GM18873 (cell line): ENCODE measurements around the gene PARD6G.

Experiments
- ATAC-seq: cut with Tn5 transposase; IDR thresholded peaks from one replicate; pipeline ENCODE4 v1.9.1; 2021; ENCODE audit warnings: mild to moderate bottlenecking, moderate library complexity, moderate number of reproducible peaks; ENCODE audit not compliant: unreplicated experiment, low FRiP score

The PARD6G gene

DNA sequence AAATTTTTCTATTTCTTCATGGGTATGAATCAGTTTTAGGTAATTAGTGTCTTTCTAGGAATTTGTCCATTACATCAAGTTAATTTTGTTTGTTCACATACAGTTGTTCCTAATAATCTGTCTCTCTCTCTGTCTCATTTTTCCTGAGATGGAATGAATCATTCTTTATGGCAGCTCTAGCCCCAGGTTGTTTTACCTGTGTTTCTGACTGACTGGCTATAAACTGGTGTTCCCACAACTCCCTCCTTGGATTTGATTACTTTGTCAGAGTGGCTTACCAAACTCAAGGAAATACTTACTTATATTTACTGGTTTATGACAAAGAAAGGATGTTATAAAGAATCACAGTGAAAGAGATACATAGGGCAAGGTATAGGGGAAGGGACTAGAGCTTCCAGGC is 123.2 kb downstream of the PARD6G start:
- ATAC-seq = no peak

DNA sequence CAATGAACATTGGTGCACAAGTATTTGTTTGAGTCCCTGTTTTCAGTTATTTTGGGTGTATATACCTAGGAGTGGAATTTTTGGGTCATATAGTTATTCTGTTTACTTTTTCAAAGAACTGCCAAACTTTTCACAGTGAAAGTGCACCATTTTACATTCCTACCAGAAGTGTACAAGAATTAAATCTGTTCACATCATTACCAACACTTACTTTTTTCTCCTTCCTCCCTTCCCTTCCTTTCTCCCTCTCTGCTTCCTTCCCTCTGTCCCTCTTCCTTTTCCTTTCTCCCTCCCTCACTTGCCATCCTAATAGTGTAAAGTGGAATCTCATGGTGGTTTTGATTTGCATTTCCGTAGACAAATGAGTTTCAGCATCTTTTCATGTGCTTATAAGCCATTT is 126.4 kb downstream of the PARD6G start:
- no peak for ATAC-seq

DNA sequence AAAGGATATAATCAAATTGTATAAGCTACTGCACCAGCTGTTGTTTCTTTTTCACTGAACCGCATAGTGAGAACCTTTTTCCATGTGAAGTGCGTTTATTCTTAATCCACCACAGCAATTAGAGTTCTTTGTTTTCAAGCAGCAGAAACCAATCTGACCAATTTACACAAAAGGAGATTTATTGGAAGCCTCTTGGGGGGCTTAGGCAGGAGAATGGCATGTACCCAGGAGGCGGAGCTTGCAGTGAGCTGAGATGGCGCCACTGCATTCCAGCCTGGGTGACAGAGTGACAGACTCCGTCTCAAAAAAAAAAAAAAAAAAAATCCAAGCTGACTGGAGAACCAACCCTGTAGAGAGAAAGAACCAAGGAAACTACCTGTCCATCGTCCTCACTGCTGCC is 128.2 kb downstream of the PARD6G start:
- no peak for ATAC-seq

DNA sequence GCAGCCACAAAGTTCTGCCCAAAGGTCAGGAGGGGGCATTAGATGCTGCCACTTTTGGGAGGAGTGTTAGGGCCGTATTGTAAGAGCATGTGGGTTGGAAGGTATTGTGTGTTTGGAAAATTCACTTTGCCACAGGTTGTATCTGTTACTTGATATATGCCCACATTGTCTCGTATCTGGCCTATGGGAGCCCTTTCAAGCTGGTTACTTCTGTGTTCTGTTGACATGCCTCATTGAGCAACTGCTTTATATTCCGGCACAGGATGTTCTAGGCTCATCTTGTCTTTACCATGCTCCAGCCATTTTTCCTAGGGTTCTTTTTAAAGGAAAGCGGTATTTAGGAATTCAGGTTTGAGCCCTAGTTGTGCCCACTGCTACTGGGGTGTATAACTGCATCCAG is 132.3 kb downstream of the PARD6G start:
- no peak for ATAC-seq

DNA sequence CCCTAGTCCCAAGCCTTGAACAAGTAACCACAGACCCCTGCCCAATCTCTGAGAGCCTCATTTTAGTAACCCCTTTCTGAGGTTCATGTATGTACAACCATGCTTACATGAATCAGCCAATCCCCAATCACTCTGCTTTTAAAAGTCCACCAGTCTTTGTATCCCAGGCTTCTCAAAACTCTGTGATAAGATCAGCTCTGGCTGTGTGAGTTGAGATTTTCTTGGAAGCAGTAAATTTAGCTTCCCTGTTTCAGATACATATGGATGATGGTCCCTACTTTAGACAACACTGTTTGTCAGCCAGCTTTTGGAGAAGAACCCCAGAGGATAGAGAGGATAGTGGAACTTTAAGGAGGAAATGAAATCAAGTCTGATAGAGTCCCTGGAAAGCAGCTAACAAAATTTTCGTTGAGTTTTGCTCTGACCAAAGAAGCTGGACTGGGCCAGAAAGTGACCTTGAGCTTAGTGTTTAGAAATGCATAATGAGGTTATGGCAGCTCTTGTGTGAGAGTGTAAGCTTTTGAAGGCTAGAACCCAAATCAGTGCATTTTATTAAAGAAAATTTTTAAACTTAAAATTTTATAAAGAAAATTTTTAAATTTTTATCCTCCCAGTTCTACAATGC is 134.6 kb downstream of the PARD6G start:
- no peak for ATAC-seq

DNA sequence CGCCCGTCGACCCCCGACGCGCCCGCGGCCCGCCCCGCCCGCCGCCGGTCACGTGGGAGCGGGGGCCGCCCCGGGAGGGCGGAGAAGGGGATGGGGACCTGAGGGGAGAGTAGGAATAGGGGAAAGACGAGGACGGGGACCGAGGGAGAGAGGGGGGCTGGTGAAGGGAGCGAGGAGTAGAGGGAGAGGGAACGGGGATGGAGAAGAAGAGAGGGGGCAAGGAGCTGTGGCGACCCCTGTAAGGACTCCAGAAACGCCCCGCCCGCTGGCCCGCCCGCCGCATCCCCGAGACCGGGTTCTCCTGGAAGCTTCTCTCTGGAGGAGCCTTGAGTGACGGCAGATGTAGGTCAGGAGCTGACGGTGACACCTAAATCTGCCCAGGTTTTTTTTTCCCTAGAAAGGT is 137.6 kb downstream of the PARD6G start:
- ATAC-seq = no peak

DNA sequence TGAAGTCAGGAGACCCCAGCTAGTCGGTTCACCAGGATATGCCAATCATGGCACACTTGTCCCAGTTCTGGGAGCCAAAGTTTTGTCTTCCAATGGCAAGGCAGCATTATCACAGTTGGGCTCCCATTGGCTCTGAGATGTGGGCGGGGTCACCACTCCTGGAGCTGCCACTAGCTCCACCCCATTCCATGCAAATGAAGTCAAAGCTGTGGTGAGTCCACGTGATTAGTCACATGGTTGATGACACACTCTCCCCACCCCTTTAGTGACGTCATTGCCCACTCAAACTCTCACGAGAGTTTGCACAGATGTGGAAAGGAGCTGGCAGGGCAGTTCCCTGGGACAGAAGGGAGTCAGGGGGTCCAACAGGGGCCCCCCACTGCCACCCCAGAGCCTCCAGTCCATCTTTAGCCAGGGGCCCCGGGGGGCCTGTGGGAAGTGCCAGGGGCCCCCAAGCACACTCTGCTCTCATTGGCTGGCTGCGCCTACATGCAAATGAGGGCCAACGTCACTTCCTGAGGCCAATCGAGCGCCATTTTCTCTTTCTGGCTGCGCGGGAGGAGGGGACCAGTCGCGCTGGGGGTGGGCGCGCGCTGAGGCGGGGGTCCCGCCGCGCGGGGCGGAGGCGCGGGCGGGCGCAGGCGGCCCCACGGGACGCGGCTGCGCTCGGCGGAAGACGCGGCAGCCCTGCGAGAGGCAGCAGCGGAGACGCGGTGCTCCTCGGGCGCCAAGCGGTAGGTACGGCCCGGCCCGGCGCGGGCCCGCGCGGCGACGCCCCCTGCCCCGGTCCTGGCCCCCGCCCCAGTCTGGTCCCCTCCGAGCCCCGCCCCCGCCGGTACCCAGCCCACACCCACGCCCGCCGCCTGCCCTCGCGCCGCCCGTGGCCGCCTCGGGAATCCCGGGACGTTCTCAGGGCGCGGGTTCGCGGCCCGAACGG is 138.3 kb downstream of the PARD6G start, which contains the start of gene ADNP2:
ADNP2 (plus strand) TSS at position 524 of the 937 bp plus-strand sequence. CDS start 8,281 bp downstream, outside the sequence.
- ATAC-seq = peak; percentile 47

DNA sequence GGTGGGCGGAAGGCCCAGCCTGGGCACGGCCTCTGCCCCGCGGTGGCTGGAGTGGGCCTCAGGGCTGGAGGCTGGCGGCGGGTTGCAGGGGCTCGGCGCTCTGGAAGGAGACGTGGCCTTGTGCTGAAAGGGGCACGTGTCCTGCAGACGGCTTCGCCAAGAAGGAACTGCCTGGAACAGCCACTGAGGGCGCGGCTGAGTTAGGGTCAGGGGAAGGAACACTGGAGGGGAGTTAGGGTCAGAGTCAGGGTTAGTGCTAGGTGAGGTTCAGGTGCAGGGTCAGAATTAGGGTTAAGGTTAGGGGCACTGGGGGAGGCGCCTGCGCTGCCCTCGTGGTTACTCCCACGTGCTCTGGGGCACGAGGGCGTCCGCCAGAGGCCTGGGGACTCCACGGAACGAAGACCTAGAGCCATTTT is 139.2 kb downstream of the PARD6G start:
- no peak for ATAC-seq

DNA sequence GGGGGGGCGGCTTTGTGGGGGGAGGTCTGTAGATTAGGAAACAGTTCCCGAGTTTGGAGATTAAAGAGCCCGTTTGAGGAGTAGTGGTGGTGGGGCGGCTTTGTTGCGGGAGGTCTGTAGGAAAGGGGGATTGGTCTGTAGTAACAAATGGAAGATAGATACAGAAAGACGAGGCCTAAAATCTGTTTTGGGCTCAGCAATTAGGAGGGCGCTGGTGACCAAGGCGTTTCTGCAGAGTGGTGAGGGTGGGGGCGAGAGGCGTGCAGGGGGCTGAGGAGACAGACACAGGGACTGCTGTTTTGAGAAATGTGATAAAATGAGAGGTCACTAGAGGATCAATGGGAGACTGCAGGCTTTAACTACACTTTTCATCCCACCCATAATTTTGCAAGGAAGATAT is 139.9 kb downstream of the PARD6G start:
- ATAC-seq = no peak
